Cerebellar cortex (tissue), 1 donor: ENCODE measurements around the gene KDM6A.
"Not testable (repeated sequence)": the region's sequence is repeated elsewhere in the genome, so short reads cannot be mapped to it uniquely, and the experiment has no call there.

Experiments
- DNase-seq: peaks from one replicate; pipeline ENCODE4 v3.0.0-alpha.2; 2015; ENCODE audit warnings: low spot score

The KDM6A gene

GRCh38 chrX:45007598-45007997, 134.6 kb downstream of the KDM6A start:
- no peak for DNase-seq

- DNase-seq: no peak
Observed at GRCh38 chrX:45009371-45010000, 136.5 kb downstream of the KDM6A start.

- no peak for DNase-seq
Observed at GRCh38 chrX:45011131-45011530, 138.1 kb downstream of the KDM6A start.

GRCh38 chrX:45011597-45011996, 138.6 kb downstream of the KDM6A start:
- no peak for DNase-seq

- DNase-seq: no peak
Observed at GRCh38 chrX:45017946-45018345, 145.0 kb downstream of the KDM6A start.

GRCh38 chrX:45022150-45022549, 149.2 kb downstream of the KDM6A start:
- no peak for DNase-seq

- DNase-seq: no peak
Observed at GRCh38 chrX:45024501-45024900, 151.5 kb downstream of the KDM6A start.

- DNase-seq: no peak
Observed at GRCh38 chrX:45026036-45026435, 153.0 kb downstream of the KDM6A start.

- DNase-seq: no peak
Observed at GRCh38 chrX:45031830-45032378, 158.9 kb downstream of the KDM6A start.

- no peak for DNase-seq
Observed at GRCh38 chrX:45035071-45035470, 162.1 kb downstream of the KDM6A start.

GRCh38 chrX:45036161-45036560, 163.2 kb downstream of the KDM6A start:
- no peak for DNase-seq

- not testable (repeated sequence) for DNase-seq
Observed at GRCh38 chrX:45040137-45040536, 167.1 kb downstream of the KDM6A start.

- no peak for DNase-seq
Observed at GRCh38 chrX:45046417-45046816, 173.4 kb downstream of the KDM6A start.

- no peak for DNase-seq
Observed at GRCh38 chrX:45050558-45050957, 177.6 kb downstream of the KDM6A start.

- no peak for DNase-seq
Observed at GRCh38 chrX:45056428-45057145, 183.6 kb downstream of the KDM6A start.

GRCh38 chrX:45059906-45060305, 186.9 kb downstream of the KDM6A start:
- DNase-seq: not testable (repeated sequence)

GRCh38 chrX:45063319-45064095, 190.5 kb downstream of the KDM6A start:
- no peak for DNase-seq

- DNase-seq: no peak
Observed at GRCh38 chrX:45068569-45068968, 195.6 kb downstream of the KDM6A start.

GRCh38 chrX:45070116-45071007, 197.4 kb downstream of the KDM6A start:
- peak; percentile 62 for DNase-seq

- DNase-seq: not testable (repeated sequence)
Observed at GRCh38 chrX:45073011-45073410, 200.0 kb downstream of the KDM6A start.

- no peak for DNase-seq
Observed at GRCh38 chrX:45077748-45078424, 204.9 kb downstream of the KDM6A start.
